IgD-negative memory B cell (primary cell): ENCODE data around the gene CHST11. TPM values are rescaled to one million over a fixed set of nuclear protein-coding genes. Genes with fewer than 3 reads are reported as not detected.
"Not testable (repeated sequence)": the region's sequence is repeated elsewhere in the genome, so short reads cannot be mapped to it uniquely, and the experiment has no call there.

ENCODE experiments used
- H3K27ac Mint-ChIP-seq, 3 donors: one replicate each; pipeline ENCODE4 v1.8.0; 2020 to 2022; ENCODE audit warnings: mild to moderate bottlenecking in 3 of 3, mixed read lengths in 3 of 3, moderate library complexity in 1 of 3
- H3K27me3 Mint-ChIP-seq: one replicate; pipeline ENCODE4 v1.8.0; 2021; ENCODE audit warnings: mixed read lengths
- H3K36me3 Mint-ChIP-seq: one replicate; pipeline ENCODE4 v1.8.0; 2020; ENCODE audit warnings: mild to moderate bottlenecking, mixed read lengths
- H3K4me1 Mint-ChIP-seq, 3 donors: one replicate each; pipeline ENCODE4 v1.8.0; 2020 to 2022; ENCODE audit warnings: mixed read lengths in 3 of 3, mild to moderate bottlenecking in 1 of 3
- H3K4me3 Mint-ChIP-seq, 4 donors: one replicate each; pipeline ENCODE4 v1.8.0; 2020 to 2022; ENCODE audit warnings: mild to moderate bottlenecking in 4 of 4, mixed read lengths in 4 of 4, moderate library complexity in 3 of 4
- H3K9me3 Mint-ChIP-seq, 3 donors: one replicate each; pipeline ENCODE4 v1.8.0; 2020 to 2021; ENCODE audit warnings: mixed read lengths in 3 of 3, mild to moderate bottlenecking in 1 of 3
- polyA plus RNA-seq: library from polyadenylated mRNA; unstranded; fragments of 300-500 nt; fragmentation: Illumina TruSeq; gene quantifications from one replicate; pipeline ENCODE4 v1.2.3, GENCODE V29; 2021

Gene CHST11
- polyA plus RNA-seq, 1 donor from 2014 or later: 41.7 TPM

- no peaks in the 10 kb centered on the region for H3K27me3 Mint-ChIP-seq
- peaks cover 21% of the 10 kb centered on the region for H3K36me3 Mint-ChIP-seq
- H3K4me1 Mint-ChIP-seq: peaks cover 15 to 30% (median 18%) of the 10 kb centered on the region in 3 donors
- H3K9me3 Mint-ChIP-seq: peaks cover 3 to 6% (median 4%) of the 10 kb centered on the region in 3 donors
- no peak overlapping the region for H3K4me3 Mint-ChIP-seq
- H3K27ac Mint-ChIP-seq: peak overlapping the region in 1 of 3 donors; percentile 46
Measured at GRCh38 chr12:104562763-104563162, 106.0 kb downstream of the CHST11 start.

DNA sequence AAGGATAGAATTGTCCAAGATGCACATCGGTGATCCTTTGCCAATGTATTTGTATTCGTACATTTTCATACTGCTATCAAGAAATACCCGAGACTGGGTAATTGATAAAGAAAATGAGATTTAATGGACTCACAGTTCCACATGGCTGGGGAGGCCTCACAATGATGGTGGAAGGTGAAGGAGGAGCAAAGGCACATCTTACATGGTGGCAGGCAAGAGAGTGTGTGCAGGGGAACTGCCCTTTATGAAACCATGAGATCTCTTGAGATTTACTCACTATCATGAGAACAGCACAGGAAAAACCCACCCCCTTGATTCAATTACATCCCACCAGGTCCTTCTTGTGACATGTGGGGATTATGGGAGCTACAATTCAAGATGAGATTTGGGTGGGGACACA, 107.9 kb downstream of the CHST11 start:
- peaks cover 21% of the 10 kb centered on the region for H3K36me3 Mint-ChIP-seq
- not testable (repeated sequence) for H3K27me3 Mint-ChIP-seq, H3K9me3 Mint-ChIP-seq
- H3K27ac Mint-ChIP-seq: peak overlapping the region in 2 of 3 donors; percentile 4 to 31
- peak overlapping the region in 1 of 4 donors; percentile 67 for H3K4me3 Mint-ChIP-seq
- H3K4me1 Mint-ChIP-seq: peaks cover 31 to 43% (median 35%) of the 10 kb centered on the region in 3 donors

GRCh38 chr12:104565606-104566243, 109.0 kb downstream of the CHST11 start:
- Mint-ChIP-seq H3K27me3 (no peaks in the 10 kb centered on the region), H3K9me3 (peaks cover 3 to 6% (median 4%) of the 10 kb centered on the region in 3 donors), H3K27ac (peak overlapping the region in 1 of 3 donors; percentile 32), H3K36me3 (peaks cover 18% of the 10 kb centered on the region), H3K4me1 (peaks cover 37 to 48% (median 38%) of the 10 kb centered on the region in 3 donors), H3K4me3 (no peak overlapping the region)

- no peak overlapping the region for H3K4me3 Mint-ChIP-seq
- H3K4me1 Mint-ChIP-seq: peaks cover 42 to 52% (median 42%) of the 10 kb centered on the region in 3 donors
- H3K36me3 Mint-ChIP-seq: peaks cover 18% of the 10 kb centered on the region
- peaks cover 3 to 6% (median 4%) of the 10 kb centered on the region in 3 donors for H3K9me3 Mint-ChIP-seq
- H3K27me3 Mint-ChIP-seq: no peaks in the 10 kb centered on the region
- no peak overlapping the region for H3K27ac Mint-ChIP-seq
Measured at GRCh38 chr12:104566244-104566993, 109.7 kb downstream of the CHST11 start.

GRCh38 chr12:104567832-104568486, 111.2 kb downstream of the CHST11 start:
- Mint-ChIP-seq H3K27me3 (no peaks in the 10 kb centered on the region), H3K4me1 (peaks cover 47 to 56% (median 51%) of the 10 kb centered on the region in 3 donors), H3K27ac (peak overlapping the region in 2 of 3 donors; percentile 81 to 97), H3K9me3 (peaks cover 3 to 6% (median 4%) of the 10 kb centered on the region in 3 donors), H3K36me3 (peaks cover 22% of the 10 kb centered on the region), H3K4me3 (no peak overlapping the region)

DNA sequence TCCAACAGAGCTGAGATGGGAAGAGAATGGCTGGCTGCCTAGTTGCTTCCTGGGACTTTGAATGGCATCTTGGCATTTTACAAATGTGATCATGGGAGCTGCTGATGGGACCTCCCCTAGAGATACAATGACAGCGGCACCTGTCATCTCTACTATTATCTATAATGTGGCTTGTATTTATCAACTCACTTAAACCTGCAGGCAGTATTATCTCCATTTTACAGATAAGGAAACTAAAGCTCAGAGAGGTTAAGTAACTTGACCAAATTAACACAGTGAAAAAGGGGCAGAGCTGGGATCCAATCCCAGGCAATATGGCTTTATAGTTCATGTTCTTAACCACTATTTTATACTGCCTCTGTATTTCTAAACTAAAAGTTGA, 111.7 kb downstream of the CHST11 start:
- H3K27me3 Mint-ChIP-seq: no peaks in the 10 kb centered on the region
- H3K36me3 Mint-ChIP-seq: peaks cover 20% of the 10 kb centered on the region
- peak overlapping the region in 1 of 4 donors; percentile 1 for H3K4me3 Mint-ChIP-seq
- peak overlapping the region; percentile 81 to 97 (median 94) for H3K27ac Mint-ChIP-seq
- H3K4me1 Mint-ChIP-seq: peaks cover 47 to 53% (median 49%) of the 10 kb centered on the region in 3 donors
- H3K9me3 Mint-ChIP-seq: peaks cover 3 to 4% (median 4%) of the 10 kb centered on the region in 3 donors

GRCh38 chr12:104568935-104569334, 112.2 kb downstream of the CHST11 start:
- peak overlapping the region in 2 of 4 donors; percentile 1 to 89 for H3K4me3 Mint-ChIP-seq
- peaks cover 3 to 4% (median 3%) of the 10 kb centered on the region in 3 donors for H3K9me3 Mint-ChIP-seq
- H3K27me3 Mint-ChIP-seq: no peaks in the 10 kb centered on the region
- peaks cover 47 to 50% (median 49%) of the 10 kb centered on the region in 3 donors for H3K4me1 Mint-ChIP-seq
- peak overlapping the region; percentile 81 to 97 (median 94) for H3K27ac Mint-ChIP-seq
- peaks cover 20% of the 10 kb centered on the region for H3K36me3 Mint-ChIP-seq

DNA sequence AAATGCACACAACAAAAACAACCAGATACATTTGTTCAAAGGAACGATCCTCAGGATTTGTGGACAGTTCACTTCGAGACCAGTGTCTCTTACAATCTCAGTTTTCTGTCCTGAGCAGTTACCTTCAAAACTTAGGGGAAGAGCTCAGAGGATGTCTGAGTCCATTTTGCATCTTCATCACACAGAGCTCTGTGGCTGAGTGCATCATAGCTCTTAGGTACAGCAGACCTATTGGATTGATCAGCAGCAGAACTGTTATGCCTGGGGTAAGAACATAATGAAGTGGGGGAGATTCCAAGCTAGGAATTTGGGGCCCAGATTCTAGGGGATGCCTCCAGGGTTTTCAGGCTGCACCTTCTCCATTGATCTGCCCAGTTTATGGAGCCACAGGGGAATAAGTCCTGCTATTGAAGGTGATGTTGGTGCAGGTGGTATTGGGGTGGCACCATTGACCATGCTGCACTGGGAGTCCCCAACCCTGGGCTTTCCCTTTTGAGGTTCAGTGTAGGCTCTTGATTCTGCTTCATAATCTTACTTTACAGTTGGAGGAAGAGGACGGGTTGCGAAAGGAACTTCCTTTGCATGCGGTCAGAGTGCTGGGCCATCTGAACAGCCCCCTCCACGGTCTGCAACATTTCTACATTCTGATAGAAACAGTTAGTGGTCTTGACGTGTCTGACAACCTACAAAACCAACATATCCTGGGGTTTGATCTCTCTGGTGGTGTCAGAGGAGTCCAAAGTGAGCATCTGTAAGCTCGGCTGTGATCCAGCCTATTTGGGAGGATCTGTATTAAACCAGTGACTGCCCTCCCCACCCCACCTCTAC, 112.8 kb downstream of the CHST11 start:
- Mint-ChIP-seq H3K27me3 (no peaks in the 10 kb centered on the region), H3K9me3 (peaks cover 1 to 2% (median 1%) of the 10 kb centered on the region in 3 donors), H3K36me3 (peaks cover 17% of the 10 kb centered on the region), H3K4me1 (peaks cover 47 to 50% (median 49%) of the 10 kb centered on the region in 3 donors), H3K27ac (peak overlapping the region; percentile 81 to 97 (median 94)), H3K4me3 (peak overlapping the region; percentile 51 to 90 (median 80))

- H3K27ac Mint-ChIP-seq: peak overlapping the region; percentile 81 to 97 (median 94)
- no peaks in the 10 kb centered on the region for H3K9me3 Mint-ChIP-seq
- peaks cover 15% of the 10 kb centered on the region for H3K36me3 Mint-ChIP-seq
- H3K4me3 Mint-ChIP-seq: peak overlapping the region; percentile 51 to 90 (median 80)
- no peaks in the 10 kb centered on the region for H3K27me3 Mint-ChIP-seq
- H3K4me1 Mint-ChIP-seq: peaks cover 49 to 53% (median 52%) of the 10 kb centered on the region in 3 donors
Measured at GRCh38 chr12:104570174-104570907, 113.6 kb downstream of the CHST11 start.

GRCh38 chr12:104571328-104571727, 114.6 kb downstream of the CHST11 start:
- Mint-ChIP-seq H3K27ac (peak overlapping the region; percentile 71 to 97 (median 81)), H3K9me3 (no peaks in the 10 kb centered on the region), H3K36me3 (peaks cover 15% of the 10 kb centered on the region), H3K4me1 (peaks cover 53 to 56% (median 54%) of the 10 kb centered on the region in 3 donors), H3K27me3 (no peaks in the 10 kb centered on the region), H3K4me3 (peak overlapping the region in 3 of 4 donors; percentile 50 to 89 (median 89))

GRCh38 chr12:104574353-104574752, 117.6 kb downstream of the CHST11 start:
- Mint-ChIP-seq H3K27ac (peak overlapping the region in 1 of 3 donors; percentile 93), H3K4me1 (peaks cover 44 to 52% (median 48%) of the 10 kb centered on the region in 3 donors)
- not testable (repeated sequence) for H3K27me3 Mint-ChIP-seq, H3K36me3 Mint-ChIP-seq, H3K4me3 Mint-ChIP-seq, H3K9me3 Mint-ChIP-seq

DNA sequence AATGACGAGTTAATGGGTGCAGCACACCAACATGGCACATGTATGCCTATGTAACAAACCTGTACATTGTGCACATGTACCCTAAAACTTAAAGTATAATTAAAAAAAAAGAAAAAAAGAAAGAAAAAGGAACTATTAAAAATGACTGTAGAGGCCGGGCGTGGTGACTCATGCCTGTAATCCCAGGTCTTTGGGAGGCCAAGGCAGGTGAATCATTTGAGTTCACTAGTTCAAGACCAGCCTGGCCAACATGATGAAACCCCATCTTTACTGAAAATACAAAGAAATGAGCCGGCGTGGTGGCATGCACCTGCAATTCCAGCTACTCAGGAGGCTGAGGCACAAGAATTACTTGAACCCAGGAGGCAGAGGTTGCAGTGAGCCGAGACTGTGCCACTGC, 118.0 kb downstream of the CHST11 start:
- Mint-ChIP-seq H3K4me1 (peaks cover 44 to 52% (median 48%) of the 10 kb centered on the region in 3 donors), H3K27ac (peak overlapping the region in 2 of 3 donors; percentile 46 to 93)
- H3K9me3 Mint-ChIP-seq, H3K4me3 Mint-ChIP-seq, H3K36me3 Mint-ChIP-seq, H3K27me3 Mint-ChIP-seq: not testable (repeated sequence)

DNA sequence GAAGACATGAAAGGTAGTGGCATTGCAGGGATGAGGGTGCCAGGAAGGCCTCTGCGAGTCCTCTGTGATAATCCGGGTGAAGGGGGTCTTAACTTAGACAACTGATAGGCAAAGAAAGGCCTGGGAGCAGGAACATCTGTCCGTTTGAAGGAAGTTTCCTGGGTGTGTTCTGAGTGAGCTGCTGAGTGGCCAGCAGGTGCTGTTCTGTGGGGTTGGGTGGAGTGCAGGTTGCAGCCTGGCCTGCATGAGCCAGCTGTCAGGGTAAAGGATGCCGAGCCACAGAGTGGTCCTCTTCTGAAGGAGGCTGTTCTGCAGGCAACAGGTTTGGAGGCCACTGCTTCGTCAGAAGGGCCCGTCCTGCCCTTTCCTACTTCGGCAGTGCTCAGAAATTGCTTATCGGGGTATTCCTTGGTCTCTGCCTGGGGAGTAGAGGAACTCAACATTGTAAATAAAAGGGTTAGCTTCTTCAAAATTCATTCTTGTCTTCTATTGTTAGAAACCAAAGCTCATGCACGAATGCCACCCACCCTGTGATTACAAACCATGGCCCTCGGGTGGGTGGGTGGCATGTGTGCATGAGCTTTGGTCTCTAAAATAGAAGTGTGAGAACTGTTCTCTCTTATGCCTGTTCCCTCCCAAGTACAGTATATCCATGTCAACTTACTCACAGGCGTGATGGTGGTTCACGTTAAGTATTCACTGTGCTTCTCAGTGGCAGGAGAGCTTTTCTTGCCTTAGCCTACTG, 118.9 kb downstream of the CHST11 start:
- H3K36me3 Mint-ChIP-seq: peaks cover 9% of the 10 kb centered on the region
- peak overlapping the region in 2 of 3 donors; percentile 56 to 93 for H3K27ac Mint-ChIP-seq
- peaks cover 44 to 52% (median 45%) of the 10 kb centered on the region in 3 donors for H3K4me1 Mint-ChIP-seq
- H3K27me3 Mint-ChIP-seq: no peaks in the 10 kb centered on the region
- H3K9me3 Mint-ChIP-seq: no peaks in the 10 kb centered on the region
- H3K4me3 Mint-ChIP-seq: no peak overlapping the region
